Lower lobe of right lung (tissue), 2 donors: ENCODE measurements around the gene ING5. TPM values are rescaled to one million over a fixed set of nuclear protein-coding genes. Genes with fewer than 3 reads are reported as not detected.

Source experiments
- ATAC-seq, 2 donors: fragments of 200-7000 bp; cut with Tn5 transposase; one replicate each; pipeline ENCODE4 v1.9.1; 2020 to 2022; ENCODE audit warnings: mild to moderate bottlenecking in 2 of 2, moderate library complexity in 2 of 2
- DNase-seq: peaks from one replicate; pipeline ENCODE4 v3.0.0-alpha.2; 2020
- H3K27ac ChIP-seq: fragments of 200-600 bp; one replicate; pipeline ENCODE4 v1.8.0; 2022
- H3K27me3 ChIP-seq: fragments of 200-600 bp; one replicate; pipeline ENCODE4 v1.8.0; 2022; ENCODE audit warnings: low read depth
- H3K36me3 ChIP-seq: fragments of 200-600 bp; one replicate; pipeline ENCODE4 v1.8.0; 2022; ENCODE audit warnings: mild to moderate bottlenecking
- H3K4me1 ChIP-seq: fragments of 200-600 bp; one replicate; pipeline ENCODE4 v1.8.0; 2022
- H3K4me3 ChIP-seq: fragments of 200-600 bp; one replicate; pipeline ENCODE4 v1.8.0; 2022; ENCODE audit warnings: mild to moderate bottlenecking
- H3K9me3 ChIP-seq: fragments of 200-600 bp; one replicate; pipeline ENCODE4 v1.8.0; 2022
- CTCF ChIP-seq: fragments of 200-600 bp; IDR thresholded peaks from one replicate; pipeline ENCODE4 v1.8.0; 2022; ENCODE audit warnings: antibody characterized with exemption, mild to moderate bottlenecking
- intact Hi-C: fragments of 100-400 bp; cut with DNase I; formaldehyde crosslinking; loops from one replicate; pipeline ENCODE4 v1.11.0; 2022
- total RNA-seq: library from RNA; stranded (reverse); fragmentation: NEBNext Ultra II Directional; extraction: Animal tissue kit (Norgen Biotek cat#: 25700); gene quantifications from one replicate; pipeline ENCODE4 v1.2.1, GENCODE V29; 2021
- donor health status: DM: no; HTN: yes; CAD: no; lungs with severe emphysema.

ING5 gene
- total RNA-seq, 1 donor from 2014 or later: 36.5 TPM

- TF ChIP-seq CTCF: no peak
- ATAC-seq (no peak), DNase-seq (no peak)
- H3K4me3 ChIP-seq: no peak overlapping the region
- peaks cover 24% of the 10 kb centered on the region for H3K4me1 ChIP-seq
- peaks cover 37% of the 10 kb centered on the region for H3K36me3 ChIP-seq
- intact Hi-C loops: no loop called here
- H3K27me3 ChIP-seq: no peaks in the 10 kb centered on the region
- H3K9me3 ChIP-seq: no peaks in the 10 kb centered on the region
- H3K27ac ChIP-seq: no peak overlapping the region
Observed at GRCh38 chr2:241689306-241689705, 12.5 kb upstream of the ING5 start.

GRCh38 chr2:241690202-241690717 lies 11.6 kb upstream of the ING5 start:
- Histone ChIP-seq H3K27ac (no peak overlapping the region), H3K9me3 (no peaks in the 10 kb centered on the region), H3K4me3 (no peak overlapping the region), H3K36me3 (peaks cover 43% of the 10 kb centered on the region), H3K4me1 (peaks cover 24% of the 10 kb centered on the region), H3K27me3 (no peaks in the 10 kb centered on the region)
- intact Hi-C loops: no loop called here
- no peak for TF ChIP-seq CTCF
- no peak for DNase-seq
- no peak for ATAC-seq

- ATAC-seq: no peak
- Histone ChIP-seq H3K27me3 (no peaks in the 10 kb centered on the region), H3K27ac (no peak overlapping the region), H3K9me3 (no peaks in the 10 kb centered on the region), H3K4me1 (peaks cover 15% of the 10 kb centered on the region), H3K36me3 (peaks cover 49% of the 10 kb centered on the region), H3K4me3 (no peak overlapping the region)
- no peak for DNase-seq
- TF ChIP-seq CTCF: no peak
- intact Hi-C loops: no loop called here
Observed at GRCh38 chr2:241692448-241692847, 9.4 kb upstream of the ING5 start.

- H3K36me3 ChIP-seq: peaks cover 39% of the 10 kb centered on the region
- ATAC-seq (no peak), DNase-seq (no peak)
- H3K4me3 ChIP-seq: no peak overlapping the region
- TF ChIP-seq CTCF: no peak
- H3K27ac ChIP-seq: no peak overlapping the region
- intact Hi-C loops: no loop called here
- H3K9me3 ChIP-seq: no peaks in the 10 kb centered on the region
- peaks cover 2% of the 10 kb centered on the region for H3K4me1 ChIP-seq
- H3K27me3 ChIP-seq: no peaks in the 10 kb centered on the region
Observed at GRCh38 chr2:241695651-241696050, 6.2 kb upstream of the ING5 start.

GRCh38 chr2:241701149-241701398 lies 765 bp upstream of the ING5 start:
- Histone ChIP-seq H3K36me3 (peaks cover 7% of the 10 kb centered on the region), H3K4me1 (peaks cover 19% of the 10 kb centered on the region), H3K27ac (peak overlapping the region; percentile 94), H3K27me3 (no peaks in the 10 kb centered on the region), H3K4me3 (peak overlapping the region; percentile 88), H3K9me3 (no peaks in the 10 kb centered on the region)
- peak; percentile 40 for TF ChIP-seq CTCF
- DNase-seq: no peak
- intact Hi-C loops: no loop called here
- no peak for ATAC-seq
